A549 (cell line): ENCODE results near the gene SH3RF2. TPM values are rescaled to one million over a fixed set of nuclear protein-coding genes. Genes with fewer than 3 reads are reported as not detected.

Source experiments
- ATAC-seq, 2 experiments: fragments of 200-7000 bp in 1 of 2; fragments of >200 bp in 1 of 2; cut with Nextera tagmentation in 1 of 2; cut with Tn5 transposase in 1 of 2; 3 replicates each; pipeline versions ENCODE4 v1.8.0 to v1.9.1; 2018 to 2020; ENCODE audit warnings: mild to moderate bottlenecking in 1 of 2, moderate library complexity in 1 of 2
- CTCF ChIA-PET: fragments of 300-600 bp; sonication (Branson Sonifier 250); formaldehyde crosslinking; extraction: SDS; loops from one replicate; lab custom pipeline; 2021; ENCODE audit warnings: antibody characterized with exemption, inconsistent platforms; lab: Yijun Ruan, JAX
- POLR2A ChIA-PET: fragments of 350-600 bp; formaldehyde crosslinking; extraction: SDS; loops from one replicate; lab custom pipeline; 2021; ENCODE audit warnings: antibody characterized with exemption, inconsistent platforms; lab: Yijun Ruan, JAX
- DNase-seq, 2 experiments: peaks; one replicate each; pipeline versions ENCODE4 v3.0.0 to v3.0.0-alpha.2; 2011 to 2016; ENCODE audit warnings: low read depth in 1 of 2, low spot score in 1 of 2
- FAIRE-seq: peaks from 2 replicates; lab custom pipeline; 2011; peaks lifted over from hg19 to GRCh38; lab: Jason Lieb, UNC
- H3K27ac ChIP-seq, 2 experiments: fragments of >200 bp; sonication (Bioruptor Twin); formaldehyde crosslinking; 3 replicates each; pipeline ENCODE4 v1.5.1; 2016 to 2017
- H3K4me1 ChIP-seq: fragments of >200 bp; sonication (Bioruptor Twin); formaldehyde crosslinking; 3 replicates; pipeline ENCODE4 v1.6.1; 2016
- H3K4me2 ChIP-seq: fragments of >200 bp; sonication (Bioruptor Twin); formaldehyde crosslinking; 3 replicates; pipeline ENCODE4 v1.6.1; 2016
- H3K4me3 ChIP-seq: fragments of >200 bp; sonication (Bioruptor Twin); formaldehyde crosslinking; 3 replicates; pipeline ENCODE4 v1.5.1; 2016
- H3K9me3 ChIP-seq: fragments of >200 bp; sonication (Bioruptor Twin); formaldehyde crosslinking; 3 replicates; pipeline ENCODE4 v1.6.1; 2016
- CBX2 ChIP-seq: fragments of 200-600 bp; sonication (generic); IDR thresholded peaks from 2 replicates; pipeline ENCODE4 v1.6.1; 2016; ENCODE audit warnings: low read depth, mild to moderate bottlenecking, borderline replicate concordance
- CTCF ChIP-seq: fragments of >200 bp; sonication (Bioruptor Twin); formaldehyde crosslinking; IDR thresholded peaks from 3 replicates; pipeline ENCODE4 v1.5.1; 2016
- EHF ChIP-seq: fragments of 250-450 bp; sonication (Bioruptor Pico); IDR thresholded peaks from 2 replicates; pipeline ENCODE4 v1.5.0; 2020; ENCODE audit warnings: mild to moderate bottlenecking
- ESRRA ChIP-seq: fragments of 150-350 bp; IDR thresholded peaks from 2 replicates; pipeline ENCODE4 v1.6.1; 2014; ENCODE audit warnings: mild to moderate bottlenecking, low read length, borderline replicate concordance
- GATA3 ChIP-seq: IDR thresholded peaks from 2 replicates; pipeline ENCODE4 v1.6.1; 2012; ENCODE audit warnings: borderline replicate concordance
- HDAC2 ChIP-seq: fragments of 200-600 bp; sonication (generic); IDR thresholded peaks from 2 replicates; pipeline ENCODE4 v1.6.1; 2016
- HOXB13 ChIP-seq: fragments of 250-450 bp; sonication (Bioruptor Pico); IDR thresholded peaks from 2 replicates; pipeline ENCODE4 v1.5.0; 2020; ENCODE audit warnings: low read depth, mild to moderate bottlenecking, moderate library complexity
- KDM1A ChIP-seq: fragments of 200-600 bp; sonication (generic); IDR thresholded peaks from 2 replicates; pipeline ENCODE4 v1.6.1; 2016; ENCODE audit warnings: low read depth, mild to moderate bottlenecking
- MAZ ChIP-seq: fragments of 150-350 bp; IDR thresholded peaks from 2 replicates; pipeline ENCODE4 v1.6.1; 2014; ENCODE audit warnings: antibody characterized with exemption, low read depth, low read length, borderline replicate concordance
- PHF8 ChIP-seq: fragments of 200-600 bp; sonication (generic); IDR thresholded peaks from 2 replicates; pipeline ENCODE4 v1.6.1; 2016; ENCODE audit warnings: low read depth, mild to moderate bottlenecking, antibody characterized with exemption, moderate library complexity, borderline replicate concordance
- POLR2A ChIP-seq: IDR thresholded peaks from 2 replicates; pipeline ENCODE4 v1.6.1; 2012; ENCODE audit warnings: mild to moderate bottlenecking, low read length
- POLR2AphosphoS2 ChIP-seq: conservative IDR thresholded peaks from 2 replicates; pipeline ENCODE4 v1.6.1; 2012; ENCODE audit warnings: low read length, improper control_type of control experiment, inconsistent platforms
- RAD21 ChIP-seq, 2 experiments: fragments of >200 bp in 1 of 2; sonication (Bioruptor Twin) in 1 of 2; formaldehyde crosslinking in 1 of 2; IDR thresholded peaks in 1 of 2; conservative IDR thresholded peaks in 1 of 2; 2 replicates in 1 of 2; 3 replicates in 1 of 2; pipeline ENCODE4 v1.6.1; 2012 to 2018; ENCODE audit warnings: inconsistent platforms in 1 of 2
- RNF2 ChIP-seq: fragments of 200-600 bp; sonication (generic); IDR thresholded peaks from 2 replicates; pipeline ENCODE4 v1.6.1; 2016; ENCODE audit warnings: low read depth, mild to moderate bottlenecking, antibody characterized with exemption, moderate library complexity, borderline replicate concordance
- SMC3 ChIP-seq: fragments of >200 bp; sonication (Bioruptor Twin); formaldehyde crosslinking; IDR thresholded peaks from 3 replicates; pipeline ENCODE4 v1.6.1; 2018; ENCODE audit warnings: inconsistent platforms
- ZSCAN20 ChIP-seq: fragments of 250-450 bp; sonication (Bioruptor Pico); IDR thresholded peaks from 2 replicates; pipeline ENCODE4 v1.8.0; 2022; ENCODE audit warnings: mild to moderate bottlenecking, moderate library complexity
- WGBS: methylation state at CpG from one replicate; pipeline ENCODE4 v1.1.6; 2017; ENCODE audit errors: missing lambda C conversion rate; 5-methylcytosine and 5-hydroxymethylcytosine counted together
- polyA plus RNA-seq, 4 experiments: library from polyadenylated mRNA; depleted of rRNA in 3 of 4; stranded (reverse); fragments of >200 nt; fragmentation: RNase III in 1 of 4; extraction: RNeasy Plus Mini Kit Qiagen cat#74134 plus additional on column Dnase treatment in 1 of 4; gene quantifications; 2 replicates in 3 of 4; 3 replicates in 1 of 4; pipeline ENCODE4 v1.2.3, GENCODE V29; 2011 to 2017
- TF ChIP-seq, protein P1 (sequence below): fragments of 250-450 bp; sonication (Bioruptor Pico); IDR thresholded peaks from 2 replicates; pipeline ENCODE4 v1.5.0; 2020; ENCODE audit warnings: low read depth, mild to moderate bottlenecking, moderate library complexity
- TF ChIP-seq, protein P2 (sequence below): fragments of 150-350 bp; IDR thresholded peaks from 2 replicates; pipeline ENCODE4 v1.6.1; 2014; ENCODE audit warnings: low read depth, mild to moderate bottlenecking, low read length
- TF ChIP-seq, protein P3 (sequence below): fragments of 200-600 bp; sonication (generic); IDR thresholded peaks from 2 replicates; pipeline ENCODE4 v1.6.1; 2016; ENCODE audit warnings: antibody characterized with exemption, mild to moderate bottlenecking, moderate library complexity

The SH3RF2 gene
- polyA plus RNA-seq, 2 of the 4 experiments (the other 2 are of a cell fraction), result 4.1 to 6.0 TPM

GRCh38 chr5:145908206-145908960 is 28.0 kb upstream of the SH3RF2 start:
- CTCF ChIA-PET, result interaction anchor here (0.6 to 3.9 kb wide), 33 partner anchors 9 to 610 kb away, joined by 3 to 81 read pairs (median 4); partner anchors contain the start of gene GRXCR2
- DNase-seq, result peak; percentile 20 to 21
- POLR2A ChIA-PET, result no interaction called here
- Histone ChIP-seq H3K4me3 (no peak overlapping the region), H3K9me3 (no peaks in the 10 kb centered on the region), H3K27ac (no peak overlapping the region), H3K4me1 (no peaks in the 10 kb centered on the region; the same call in 2 of the 3 replicates), H3K4me2 (no peak overlapping the region)
- ATAC-seq, result peak; percentile 69 to 76; a peak in 4 of 6 replicates
- no peak for FAIRE-seq
- TF ChIP-seq CTCF (peak; percentile 52), MAZ (no peak), RAD21 (conservative IDR thresholded peaks at IDR 0.05 in 1 of 2, IDR thresholded peaks at IDR 0.05 in 1 of 2) (peak; percentile 58 to 60), SMC3 (peak; percentile 77)
- WGBS, result 57% methylated on average over 3 of the region's 3 CpGs

GRCh38 chr5:145911164-145911563 is 25.2 kb upstream of the SH3RF2 start:
- Histone ChIP-seq H3K4me2 (no peak overlapping the region), H3K9me3 (no peaks in the 10 kb centered on the region), H3K4me3 (no peak overlapping the region)
- ATAC-seq, result no peak
- no peak for TF ChIP-seq CTCF
- TF ChIP-seq, protein P1, sequence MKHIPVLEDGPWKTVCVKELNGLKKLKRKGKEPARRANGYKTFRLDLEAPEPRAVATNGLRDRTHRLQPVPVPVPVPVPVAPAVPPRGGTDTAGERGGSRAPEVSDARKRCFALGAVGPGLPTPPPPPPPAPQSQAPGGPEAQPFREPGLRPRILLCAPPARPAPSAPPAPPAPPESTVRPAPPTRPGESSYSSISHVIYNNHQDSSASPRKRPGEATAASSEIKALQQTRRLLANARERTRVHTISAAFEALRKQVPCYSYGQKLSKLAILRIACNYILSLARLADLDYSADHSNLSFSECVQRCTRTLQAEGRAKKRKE, result no peak
- TF ChIP-seq, protein P2, sequence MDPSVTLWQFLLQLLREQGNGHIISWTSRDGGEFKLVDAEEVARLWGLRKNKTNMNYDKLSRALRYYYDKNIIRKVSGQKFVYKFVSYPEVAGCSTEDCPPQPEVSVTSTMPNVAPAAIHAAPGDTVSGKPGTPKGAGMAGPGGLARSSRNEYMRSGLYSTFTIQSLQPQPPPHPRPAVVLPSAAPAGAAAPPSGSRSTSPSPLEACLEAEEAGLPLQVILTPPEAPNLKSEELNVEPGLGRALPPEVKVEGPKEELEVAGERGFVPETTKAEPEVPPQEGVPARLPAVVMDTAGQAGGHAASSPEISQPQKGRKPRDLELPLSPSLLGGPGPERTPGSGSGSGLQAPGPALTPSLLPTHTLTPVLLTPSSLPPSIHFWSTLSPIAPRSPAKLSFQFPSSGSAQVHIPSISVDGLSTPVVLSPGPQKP, result no peak
- no peak for TF ChIP-seq POLR2AphosphoS2
- no peak for TF ChIP-seq CBX2
- TF ChIP-seq EHF (CRISPR knock-in tag), result no peak
- no peak for TF ChIP-seq HDAC2
- no peak for TF ChIP-seq SMC3
- TF ChIP-seq ZSCAN20 (CRISPR knock-in tag), result no peak
- no peak for TF ChIP-seq POLR2A
- no peak for TF ChIP-seq PHF8
- no peak for TF ChIP-seq RNF2
- no peak for TF ChIP-seq KDM1A
- TF ChIP-seq, protein P3, sequence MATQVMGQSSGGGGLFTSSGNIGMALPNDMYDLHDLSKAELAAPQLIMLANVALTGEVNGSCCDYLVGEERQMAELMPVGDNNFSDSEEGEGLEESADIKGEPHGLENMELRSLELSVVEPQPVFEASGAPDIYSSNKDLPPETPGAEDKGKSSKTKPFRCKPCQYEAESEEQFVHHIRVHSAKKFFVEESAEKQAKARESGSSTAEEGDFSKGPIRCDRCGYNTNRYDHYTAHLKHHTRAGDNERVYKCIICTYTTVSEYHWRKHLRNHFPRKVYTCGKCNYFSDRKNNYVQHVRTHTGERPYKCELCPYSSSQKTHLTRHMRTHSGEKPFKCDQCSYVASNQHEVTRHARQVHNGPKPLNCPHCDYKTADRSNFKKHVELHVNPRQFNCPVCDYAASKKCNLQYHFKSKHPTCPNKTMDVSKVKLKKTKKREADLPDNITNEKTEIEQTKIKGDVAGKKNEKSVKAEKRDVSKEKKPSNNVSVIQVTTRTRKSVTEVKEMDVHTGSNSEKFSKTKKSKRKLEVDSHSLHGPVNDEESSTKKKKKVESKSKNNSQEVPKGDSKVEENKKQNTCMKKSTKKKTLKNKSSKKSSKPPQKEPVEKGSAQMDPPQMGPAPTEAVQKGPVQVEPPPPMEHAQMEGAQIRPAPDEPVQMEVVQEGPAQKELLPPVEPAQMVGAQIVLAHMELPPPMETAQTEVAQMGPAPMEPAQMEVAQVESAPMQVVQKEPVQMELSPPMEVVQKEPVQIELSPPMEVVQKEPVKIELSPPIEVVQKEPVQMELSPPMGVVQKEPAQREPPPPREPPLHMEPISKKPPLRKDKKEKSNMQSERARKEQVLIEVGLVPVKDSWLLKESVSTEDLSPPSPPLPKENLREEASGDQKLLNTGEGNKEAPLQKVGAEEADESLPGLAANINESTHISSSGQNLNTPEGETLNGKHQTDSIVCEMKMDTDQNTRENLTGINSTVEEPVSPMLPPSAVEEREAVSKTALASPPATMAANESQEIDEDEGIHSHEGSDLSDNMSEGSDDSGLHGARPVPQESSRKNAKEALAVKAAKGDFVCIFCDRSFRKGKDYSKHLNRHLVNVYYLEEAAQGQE, result no peak
- TF ChIP-seq HOXB13 (CRISPR knock-in tag), result no peak
- TF ChIP-seq ESRRA, result no peak
- TF ChIP-seq GATA3, result no peak
- TF ChIP-seq, all 56 proteins: peak for 0
- 81% methylated on average over 6 of the region's 6 CpGs for WGBS
- ChIA-PET POLR2A (no interaction called here), CTCF (no interaction called here)
- Histone ChIP-seq H3K27ac (no peak overlapping the region), H3K4me1 (no peaks in the 10 kb centered on the region)
- FAIRE-seq (no peak), DNase-seq (no peak)
